A549 (cell line): ENCODE measurements around the gene PRKN. TPM values are rescaled to one million over a fixed set of nuclear protein-coding genes. Genes with fewer than 3 reads are reported as not detected.

Source experiments
- ATAC-seq, 2 experiments: fragments of 200-7000 bp in 1 of 2; fragments of >200 bp in 1 of 2; cut with Nextera tagmentation in 1 of 2; cut with Tn5 transposase in 1 of 2; 3 replicates each; pipeline versions ENCODE4 v1.8.0 to v1.9.1; 2018 to 2020; ENCODE audit warnings: mild to moderate bottlenecking in 1 of 2, moderate library complexity in 1 of 2
- CTCF ChIA-PET: fragments of 300-600 bp; sonication (Branson Sonifier 250); formaldehyde crosslinking; extraction: SDS; loops from one replicate; lab custom pipeline; 2021; ENCODE audit warnings: antibody characterized with exemption, inconsistent platforms; lab: Yijun Ruan, JAX
- POLR2A ChIA-PET: fragments of 350-600 bp; formaldehyde crosslinking; extraction: SDS; loops from one replicate; lab custom pipeline; 2021; ENCODE audit warnings: antibody characterized with exemption, inconsistent platforms; lab: Yijun Ruan, JAX
- DNase-seq, 2 experiments: peaks; one replicate each; pipeline versions ENCODE4 v3.0.0 to v3.0.0-alpha.2; 2011 to 2016; ENCODE audit warnings: low read depth in 1 of 2, low spot score in 1 of 2
- FAIRE-seq: peaks from 2 replicates; lab custom pipeline; 2011; peaks lifted over from hg19 to GRCh38; lab: Jason Lieb, UNC
- H3K27ac ChIP-seq, 2 experiments: fragments of >200 bp; sonication (Bioruptor Twin); formaldehyde crosslinking; 3 replicates each; pipeline ENCODE4 v1.5.1; 2016 to 2017
- H3K4me1 ChIP-seq: fragments of >200 bp; sonication (Bioruptor Twin); formaldehyde crosslinking; 3 replicates; pipeline ENCODE4 v1.6.1; 2016
- H3K4me2 ChIP-seq: fragments of >200 bp; sonication (Bioruptor Twin); formaldehyde crosslinking; 3 replicates; pipeline ENCODE4 v1.6.1; 2016
- H3K4me3 ChIP-seq: fragments of >200 bp; sonication (Bioruptor Twin); formaldehyde crosslinking; 3 replicates; pipeline ENCODE4 v1.5.1; 2016
- H3K9me3 ChIP-seq: fragments of >200 bp; sonication (Bioruptor Twin); formaldehyde crosslinking; 3 replicates; pipeline ENCODE4 v1.6.1; 2016
- BHLHE40 ChIP-seq: IDR thresholded peaks from 2 replicates; pipeline ENCODE4 v1.6.1; 2012; ENCODE audit warnings: low read depth, low read length, inconsistent platforms
- CEBPB ChIP-seq, 2 experiments: fragments of >200 bp in 1 of 2; sonication (Bioruptor Twin) in 1 of 2; formaldehyde crosslinking in 1 of 2; IDR thresholded peaks; 2 replicates each; pipeline ENCODE4 v1.6.1; 2012 to 2016
- CHD2 ChIP-seq: fragments of 150-350 bp; IDR thresholded peaks from 2 replicates; pipeline ENCODE4 v1.6.1; 2014; ENCODE audit warnings: low read length; ENCODE audit not compliant: partially characterized antibody
- CTCF ChIP-seq: fragments of >200 bp; sonication (Bioruptor Twin); formaldehyde crosslinking; IDR thresholded peaks from 3 replicates; pipeline ENCODE4 v1.5.1; 2016
- EP300 ChIP-seq, 2 experiments: fragments of >200 bp; sonication (Bioruptor Twin); formaldehyde crosslinking; IDR thresholded peaks; 2 replicates in 1 of 2; 3 replicates in 1 of 2; pipeline ENCODE4 v1.6.1; 2016 to 2017
- FOSB ChIP-seq: fragments of 250-450 bp; sonication (Bioruptor Pico); IDR thresholded peaks from 2 replicates; pipeline ENCODE4 v1.5.0; 2020; ENCODE audit warnings: mild to moderate bottlenecking, moderate library complexity
- HMGXB4 ChIP-seq: fragments of 250-450 bp; sonication (Bioruptor Pico); IDR thresholded peaks from 2 replicates; pipeline ENCODE4 v1.5.0; 2021; ENCODE audit warnings: mild to moderate bottlenecking, moderate library complexity, borderline replicate concordance
- JUNB ChIP-seq: fragments of >200 bp; sonication (Bioruptor Twin); formaldehyde crosslinking; IDR thresholded peaks from 2 replicates; pipeline ENCODE4 v1.6.1; 2016
- KDM5A ChIP-seq: fragments of 200-600 bp; sonication (generic); IDR thresholded peaks from 2 replicates; pipeline ENCODE4 v1.6.1; 2016; ENCODE audit warnings: antibody characterized with exemption, mild to moderate bottlenecking
- MAZ ChIP-seq: fragments of 150-350 bp; IDR thresholded peaks from 2 replicates; pipeline ENCODE4 v1.6.1; 2014; ENCODE audit warnings: antibody characterized with exemption, low read depth, low read length, borderline replicate concordance
- NFE2L2 ChIP-seq: fragments of 150-350 bp; conservative IDR thresholded peaks from 2 replicates; pipeline ENCODE4 v1.6.1; 2014; ENCODE audit warnings: low read length
- RAD21 ChIP-seq, 2 experiments: fragments of >200 bp in 1 of 2; sonication (Bioruptor Twin) in 1 of 2; formaldehyde crosslinking in 1 of 2; IDR thresholded peaks in 1 of 2; conservative IDR thresholded peaks in 1 of 2; 2 replicates in 1 of 2; 3 replicates in 1 of 2; pipeline ENCODE4 v1.6.1; 2012 to 2018; ENCODE audit warnings: inconsistent platforms in 1 of 2
- REST ChIP-seq: fragments of 200-600 bp; sonication (generic); IDR thresholded peaks from 2 replicates; pipeline ENCODE4 v1.6.1; 2016; ENCODE audit warnings: antibody characterized with exemption, mild to moderate bottlenecking, moderate library complexity
- SMC3 ChIP-seq: fragments of >200 bp; sonication (Bioruptor Twin); formaldehyde crosslinking; IDR thresholded peaks from 3 replicates; pipeline ENCODE4 v1.6.1; 2018; ENCODE audit warnings: inconsistent platforms
- USF2 ChIP-seq: fragments of 450-650 bp; IDR thresholded peaks from 2 replicates; pipeline ENCODE4 v1.6.1; 2014; ENCODE audit warnings: antibody characterized with exemption
- WGBS: methylation state at CpG from one replicate; pipeline ENCODE4 v1.1.6; 2017; ENCODE audit errors: missing lambda C conversion rate; 5-methylcytosine and 5-hydroxymethylcytosine counted together
- polyA plus RNA-seq, 4 experiments: library from polyadenylated mRNA; depleted of rRNA in 3 of 4; stranded (reverse); fragments of >200 nt; fragmentation: RNase III in 1 of 4; extraction: RNeasy Plus Mini Kit Qiagen cat#74134 plus additional on column Dnase treatment in 1 of 4; gene quantifications; 2 replicates in 3 of 4; 3 replicates in 1 of 4; pipeline ENCODE4 v1.2.3, GENCODE V29; 2011 to 2017

PRKN gene
- polyA plus RNA-seq, 2 of the 4 experiments (the other 2 are of a cell fraction), result 0.36 to 0.39 TPM

- TF ChIP-seq USF2, result no peak
Observed at GRCh38 chr6:161376367-161376766, 1351.2 kb downstream of the PRKN start (continued).

GRCh38 chr6:161374971-161375873 lies 1352.3 kb downstream of the PRKN start:
- ChIA-PET CTCF (interaction anchor here (1.1 to 13.4 kb wide), 9 partner anchors 10 to 641 kb away, joined by 3 to 223 read pairs (median 5); no protein-coding TSS in a partner anchor), POLR2A (no interaction called here)
- Histone ChIP-seq H3K4me3 (no peak overlapping the region), H3K9me3 (no peaks in the 10 kb centered on the region), H3K4me2 (no peak overlapping the region), H3K27ac (no peak overlapping the region), H3K4me1 (no peaks in the 10 kb centered on the region)
- ATAC-seq (peak; percentile 65 to 72), DNase-seq (peak in 1 of 2 experiments; percentile 14), FAIRE-seq (no peak)
- WGBS, result 70% methylated on average over 22 of the region's 32 CpGs
- TF ChIP-seq CEBPB (IDR thresholded peaks at IDR 0.05) (no peak), MAZ (no peak), CHD2 (no peak), HMGXB4 (no peak), EP300 (IDR thresholded peaks at IDR 0.05) (no peak), NFE2L2 (no peak), BHLHE40 (no peak), REST (no peak), JUNB (no peak), FOSB (CRISPR knock-in tag) (no peak), KDM5A (no peak)

GRCh38 chr6:161373905-161374451 lies 1353.6 kb downstream of the PRKN start:
- Histone ChIP-seq H3K27ac (0 out of 6 replicates have a peak overlapping the region, but pooled peaks of 1 of the 2 experiments have one; percentile 46), H3K4me3 (no peak overlapping the region), H3K4me2 (peak overlapping the region; percentile 63), H3K4me1 (peaks cover 7% of the 10 kb centered on the region; the same call in 1 of the 3 replicates), H3K9me3 (no peaks in the 10 kb centered on the region)
- ATAC-seq (peak; percentile 40 to 75; a peak in 5 of 6 replicates), FAIRE-seq (no peak), DNase-seq (peak; percentile 55 to 58)
- WGBS, result 32% methylated on average over 12 of the region's 15 CpGs
- CTCF ChIA-PET, result interaction anchor here (0.5 to 13.4 kb wide), 33 partner anchors 12 to 1197 kb away, joined by 3 to 223 read pairs (median 4); no protein-coding TSS in a partner anchor
- POLR2A ChIA-PET, result no interaction called here
- peak; percentile 76 for TF ChIP-seq CTCF
- TF ChIP-seq SMC3, result peak; percentile 88
- TF ChIP-seq RAD21 (conservative IDR thresholded peaks at IDR 0.05 in 1 of 2, IDR thresholded peaks at IDR 0.05 in 1 of 2), result peak; percentile 83 to 91
- no peak for TF ChIP-seq FOSB (CRISPR knock-in tag)
